Germinal center (tissue), 1 donor: Measurements from ENCODE around the gene USP31.

Experiments used
- DNase-seq: peaks from one replicate; pipeline ENCODE4 v3.0.0; 2012; ENCODE audit warnings: mixed read lengths, low spot score

Gene USP31

GRCh38 chr16:23092072-23092800, 57.0 kb downstream of the USP31 start:
- no peak for DNase-seq

GRCh38 chr16:23089111-23089510, 60.1 kb downstream of the USP31 start:
- DNase-seq, result no peak

- no peak for DNase-seq
These were observed 61.2 kb downstream of the USP31 start for GRCh38 chr16:23088018-23088417.

GRCh38 chr16:23085949-23086348, 63.3 kb downstream of the USP31 start:
- no peak for DNase-seq

- no peak for DNase-seq
These were observed 67.0 kb downstream of the USP31 start for GRCh38 chr16:23082161-23082788.

- DNase-seq, result no peak
These were observed 67.6 kb downstream of the USP31 start for GRCh38 chr16:23081675-23082119.

- DNase-seq, result no peak
These were observed 68.5 kb downstream of the USP31 start for GRCh38 chr16:23080747-23081146.

GRCh38 chr16:23080329-23080728, 68.9 kb downstream of the USP31 start:
- no peak for DNase-seq

GRCh38 chr16:23079675-23080301, 69.5 kb downstream of the USP31 start:
- no peak for DNase-seq

GRCh38 chr16:23074423-23074822, 74.8 kb downstream of the USP31 start:
- no peak for DNase-seq

- DNase-seq, result no peak
These were observed 76.3 kb downstream of the USP31 start for GRCh38 chr16:23072769-23073549.

- no peak for DNase-seq
These were observed 77.1 kb downstream of the USP31 start for GRCh38 chr16:23072084-23072599.

- DNase-seq, result no peak
These were observed 77.8 kb downstream of the USP31 start for GRCh38 chr16:23071196-23072083.

- DNase-seq, result no peak
These were observed 79.4 kb downstream of the USP31 start for GRCh38 chr16:23069844-23070243.

GRCh38 chr16:23068079-23068736, 81.0 kb downstream of the USP31 start:
- no peak for DNase-seq

GRCh38 chr16:23066676-23067075, 82.6 kb downstream of the USP31 start:
- no peak for DNase-seq

GRCh38 chr16:23064639-23065038, 84.6 kb downstream of the USP31 start:
- DNase-seq, result no peak

- DNase-seq, result no peak
These were observed 86.7 kb downstream of the USP31 start for GRCh38 chr16:23062524-23062923.

- DNase-seq, result no peak
These were observed 87.6 kb downstream of the USP31 start for GRCh38 chr16:23061669-23062068.

GRCh38 chr16:23060458-23061320, 88.6 kb downstream of the USP31 start:
- peak; percentile 57 for DNase-seq
